NCI-H146 treated with DMSO at 0.1 percent for 48 hours (cell line): ENCODE data around the gene GINS3.
"Not testable (repeated sequence)": the region's sequence is repeated elsewhere in the genome, so short reads cannot be mapped to it uniquely, and the experiment has no call there.

Experiments
- DNase-seq: peaks from one replicate; lab custom pipeline; 2025; ENCODE audit not compliant: unreplicated experiment; lab: John Stamatoyannopoulos, UW

GINS3 gene

GRCh38 chr16:58389724-58390123, 2.5 kb upstream of the GINS3 start:
- no peak for DNase-seq

GRCh38 chr16:58393138-58393504, 850 bp downstream of the GINS3 start:
- no peak for DNase-seq

DNA sequence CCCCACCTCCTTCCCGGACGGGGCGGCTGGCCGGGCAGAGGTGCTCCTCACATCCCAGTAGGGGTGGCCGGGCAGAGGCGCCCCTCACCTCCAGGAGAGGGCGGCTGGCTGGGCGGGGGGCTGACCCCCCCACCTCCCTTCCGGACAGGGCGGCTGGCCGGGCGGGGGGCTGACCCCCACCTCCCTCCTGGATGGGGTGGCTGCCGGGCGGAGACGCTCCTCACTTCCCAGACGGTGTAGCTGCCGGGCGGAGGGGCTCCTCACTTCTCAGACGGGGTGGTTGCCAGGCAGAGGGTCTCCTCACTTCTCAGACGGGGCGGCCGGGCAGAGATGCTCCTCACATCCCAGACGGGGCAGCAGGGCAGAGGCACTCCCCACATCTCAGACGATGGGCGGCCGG, 4.6 kb downstream of the GINS3 start:
- DNase-seq: not testable (repeated sequence)

DNA sequence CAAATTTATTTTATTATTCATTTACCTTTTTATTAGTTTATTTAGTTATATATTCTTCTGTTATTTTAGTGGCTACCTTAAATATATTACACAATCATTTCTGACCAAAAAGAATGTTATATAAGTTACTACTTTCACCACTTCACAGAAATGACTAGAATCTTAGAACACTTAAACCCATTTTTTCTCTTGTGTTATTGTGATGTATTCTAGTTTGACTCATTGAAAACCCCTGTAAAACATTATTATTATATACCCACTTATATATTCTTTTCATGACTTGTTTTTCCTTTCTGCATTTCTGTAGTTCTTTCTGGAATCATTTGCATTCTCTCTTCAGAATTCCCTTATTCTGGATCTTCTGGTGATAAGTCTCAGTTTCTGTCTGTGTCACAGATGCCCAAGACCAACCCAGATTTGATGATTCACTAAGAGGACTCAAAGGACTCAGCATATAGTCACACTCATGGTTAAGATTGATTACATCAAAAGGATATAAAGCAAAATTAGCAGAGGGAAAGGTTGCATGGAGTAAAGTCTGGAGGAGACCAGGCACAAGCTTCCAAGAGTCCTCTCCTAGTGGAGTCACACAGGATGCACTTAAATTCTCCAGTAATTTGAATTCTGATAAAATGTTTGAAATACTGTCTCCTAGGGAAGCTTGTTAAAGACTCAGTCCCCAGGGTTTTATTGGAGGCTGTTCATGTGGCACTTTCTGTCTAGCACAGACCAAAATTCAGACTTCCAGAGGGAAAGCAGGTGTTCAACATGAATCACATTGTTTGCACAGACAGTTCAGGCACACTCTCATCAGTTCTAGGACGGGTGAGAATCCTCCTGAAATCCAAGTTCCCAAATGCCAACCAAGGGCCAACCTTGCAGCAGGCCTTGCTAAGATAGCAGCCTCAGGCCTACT, 7.7 kb downstream of the GINS3 start:
- DNase-seq: no peak

- DNase-seq: not testable (repeated sequence)
These were observed 9.0 kb downstream of the GINS3 start for GRCh38 chr16:58401305-58401704.

DNA sequence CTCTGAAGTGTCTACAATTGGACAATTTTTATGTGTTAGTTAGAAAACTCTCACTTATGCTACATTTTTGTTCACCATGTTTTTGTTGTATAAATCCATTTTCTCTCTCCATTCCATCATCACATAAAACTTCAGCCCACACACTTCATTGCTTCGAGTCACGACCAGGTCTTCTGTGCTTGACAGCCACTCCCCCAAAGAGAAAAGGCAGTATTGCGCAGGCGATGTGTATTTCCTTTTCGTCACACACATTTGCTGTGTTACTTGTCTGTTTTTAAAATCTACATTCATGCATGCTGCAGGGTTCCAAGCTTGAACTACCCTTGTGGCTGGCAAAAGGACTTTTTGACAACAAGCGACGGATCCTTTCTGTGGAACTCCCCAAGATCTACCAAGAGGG, 10.5 kb downstream of the GINS3 start:
- no peak for DNase-seq

DNA sequence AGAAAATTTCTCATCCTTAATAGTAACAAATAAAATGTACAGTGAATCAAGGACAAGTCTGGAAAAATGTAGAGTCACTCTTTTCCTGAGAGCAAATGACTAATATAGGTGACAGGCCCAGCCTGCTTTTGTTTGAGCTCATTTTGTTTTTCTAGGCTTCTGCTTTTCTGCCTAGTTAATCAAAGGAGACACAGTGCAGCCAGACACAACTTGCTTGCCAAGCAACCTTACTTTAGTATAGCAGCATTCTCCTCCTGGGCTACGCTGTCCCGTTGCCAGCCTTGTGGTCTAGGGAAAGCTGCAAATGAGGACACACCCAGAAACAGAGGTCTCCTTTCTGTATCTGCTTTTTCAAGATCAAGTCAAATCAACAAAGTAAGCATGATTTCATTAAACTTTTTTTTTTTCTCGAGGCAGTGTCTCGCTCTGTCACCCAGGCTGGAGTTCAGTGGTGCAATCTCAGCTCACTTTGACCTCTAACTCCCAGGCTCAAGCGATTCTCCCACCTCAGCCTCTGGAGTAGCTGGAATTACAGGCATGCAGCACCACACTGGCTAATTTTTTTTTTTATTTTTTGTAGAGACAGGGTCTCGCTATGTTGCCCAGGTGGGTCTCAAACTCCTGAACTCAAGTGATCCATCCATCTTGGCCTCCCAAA, 17.2 kb downstream of the GINS3 start:
- no peak for DNase-seq

DNA sequence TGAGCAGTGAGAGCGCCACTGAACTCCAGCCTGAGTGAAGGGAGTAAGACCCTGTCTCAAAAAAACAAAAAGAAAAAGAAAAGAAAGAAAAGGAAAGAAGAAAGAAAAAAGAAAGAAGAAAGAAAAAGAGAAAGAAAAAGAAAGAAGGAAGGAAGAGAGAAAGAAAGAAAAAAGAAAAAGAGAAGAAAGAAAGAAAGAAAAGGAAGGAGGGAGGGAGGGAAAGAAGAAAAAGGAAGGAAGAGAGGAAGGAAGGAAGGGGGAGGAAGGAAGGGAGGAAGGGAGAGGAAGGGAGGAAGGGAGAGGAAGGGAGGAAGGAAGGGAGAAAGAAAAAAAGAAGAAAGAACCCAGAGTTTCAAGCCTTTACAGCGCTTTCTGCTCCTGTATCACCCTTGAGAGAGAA, 19.1 kb downstream of the GINS3 start:
- DNase-seq: no peak

DNA sequence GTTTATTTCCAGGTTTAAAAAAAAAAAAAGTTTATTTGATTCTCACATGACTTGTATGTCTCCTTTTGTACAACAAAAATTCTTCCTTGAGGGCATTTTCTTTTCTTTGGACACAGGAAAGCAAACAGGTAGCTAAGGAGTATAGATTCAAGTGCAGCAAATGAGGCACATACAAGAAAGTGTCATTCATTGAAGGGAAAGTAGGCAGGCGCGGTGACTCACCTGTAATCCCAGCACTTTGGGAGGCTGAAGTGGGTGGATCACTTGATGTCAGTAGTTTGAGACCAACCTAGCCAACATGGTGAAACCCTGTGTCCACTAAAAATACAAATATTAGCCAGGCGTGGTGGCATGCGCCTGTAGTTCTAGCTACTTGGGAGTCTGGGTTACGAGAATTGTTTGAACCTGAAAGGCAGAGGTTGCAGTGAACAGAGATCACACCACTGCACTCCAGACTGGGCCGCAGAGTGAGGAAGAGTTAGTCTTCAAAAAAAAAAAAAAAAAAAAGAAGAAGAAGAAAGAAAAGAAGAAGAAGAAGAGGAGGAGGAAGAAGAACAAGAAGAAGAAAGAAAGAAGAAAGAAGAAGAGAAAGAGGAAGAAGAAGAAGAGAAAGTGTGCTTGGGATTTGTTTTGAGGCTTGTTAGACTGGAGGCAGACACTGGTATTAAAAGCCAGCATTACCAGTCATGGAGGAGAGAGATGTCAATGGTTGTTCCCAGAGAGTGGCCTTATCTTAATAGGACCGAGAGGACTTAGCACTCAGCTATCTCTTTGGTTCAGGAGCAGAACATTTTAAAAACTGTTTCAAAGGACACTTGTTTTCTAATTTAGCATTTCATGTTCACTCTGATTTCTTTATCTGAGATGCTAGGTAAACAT, 19.7 kb downstream of the GINS3 start:
- no peak for DNase-seq

- not testable (repeated sequence) for DNase-seq
These were observed 20.3 kb downstream of the GINS3 start for GRCh38 chr16:58412615-58412970.

DNA sequence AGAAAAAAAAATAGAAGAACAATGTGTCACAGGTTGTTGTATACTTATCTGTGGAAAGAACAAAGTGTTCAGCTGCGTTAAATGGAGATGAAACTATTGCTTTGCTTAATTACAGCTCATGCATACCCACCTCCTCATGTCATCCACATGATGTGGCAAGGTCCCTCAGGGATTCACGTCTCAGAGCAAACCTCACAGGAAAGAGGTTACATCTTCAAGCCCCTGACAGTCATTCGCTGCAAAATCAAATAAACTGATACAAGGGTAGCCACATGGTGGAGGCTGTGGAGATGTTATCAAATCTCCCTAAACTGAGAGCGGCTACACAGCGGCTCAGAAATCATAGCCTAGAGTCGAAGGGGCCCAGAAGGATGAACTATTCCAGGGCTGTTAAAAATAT, 21.1 kb downstream of the GINS3 start:
- DNase-seq: no peak

GRCh38 chr16:58415003-58415402, 22.7 kb downstream of the GINS3 start:
- DNase-seq: no peak

DNA sequence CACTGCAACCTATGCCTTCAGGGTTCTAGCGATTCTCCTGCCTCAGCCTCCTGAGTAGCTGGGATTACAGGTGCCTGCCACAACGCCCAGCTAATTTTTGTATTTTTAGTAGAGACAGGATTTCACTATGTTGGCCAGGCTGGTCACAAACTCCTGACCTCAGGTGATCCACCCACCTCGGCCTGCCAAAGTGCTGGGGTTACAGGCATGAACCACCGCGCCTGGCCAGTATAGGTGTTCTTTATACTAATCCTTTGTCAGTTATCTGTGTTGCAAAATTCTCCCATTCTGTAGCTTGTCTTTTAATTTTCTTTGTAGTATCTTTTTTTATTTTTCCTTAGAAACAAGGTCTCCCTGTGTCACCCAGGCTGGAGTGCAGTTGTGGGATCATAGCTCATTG, 23.7 kb downstream of the GINS3 start:
- DNase-seq: not testable (repeated sequence)

DNA sequence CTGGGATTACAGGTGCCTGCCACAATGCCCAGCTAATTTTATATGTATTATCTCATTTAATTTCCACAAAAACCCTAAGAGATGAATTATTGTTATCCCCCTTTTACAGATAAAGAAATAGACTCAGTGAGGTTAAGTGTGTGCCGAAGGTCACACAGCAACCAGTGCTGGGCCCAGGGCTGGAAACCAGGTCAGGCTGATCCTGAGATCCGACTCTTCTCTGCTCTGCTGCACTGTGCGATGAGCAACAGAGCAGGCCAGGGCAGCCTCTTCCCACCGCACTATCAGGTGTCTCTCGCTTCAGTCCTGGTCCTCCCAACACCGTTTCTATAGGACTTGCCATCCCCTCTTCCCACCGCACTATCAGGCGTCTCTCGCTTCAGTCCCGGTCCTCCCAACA, 24.8 kb downstream of the GINS3 start:
- DNase-seq: no peak

GRCh38 chr16:58417600-58417999, 25.3 kb downstream of the GINS3 start:
- DNase-seq: no peak

- DNase-seq: no peak
These were observed 25.8 kb downstream of the GINS3 start for GRCh38 chr16:58418026-58418425.

DNA sequence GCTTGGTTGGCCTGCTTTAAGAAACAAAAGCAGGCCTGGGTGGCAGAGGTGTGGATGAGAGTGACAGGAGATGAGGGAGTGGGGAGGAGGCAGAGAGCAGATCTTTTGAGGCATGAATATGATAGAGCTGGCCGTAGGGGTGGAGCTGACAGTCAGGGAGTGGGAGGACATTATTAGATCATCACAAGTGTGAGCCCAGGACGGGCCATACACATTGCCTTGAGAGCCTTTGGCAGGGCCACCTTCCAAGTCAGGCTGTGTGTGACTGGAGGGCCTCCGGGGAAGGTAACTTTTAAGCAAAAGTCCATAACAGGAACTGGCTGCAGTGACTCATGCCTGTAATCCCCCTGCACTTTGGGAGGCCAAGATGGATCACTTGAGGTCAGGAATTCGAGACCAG, 26.3 kb downstream of the GINS3 start:
- DNase-seq: no peak

DNA sequence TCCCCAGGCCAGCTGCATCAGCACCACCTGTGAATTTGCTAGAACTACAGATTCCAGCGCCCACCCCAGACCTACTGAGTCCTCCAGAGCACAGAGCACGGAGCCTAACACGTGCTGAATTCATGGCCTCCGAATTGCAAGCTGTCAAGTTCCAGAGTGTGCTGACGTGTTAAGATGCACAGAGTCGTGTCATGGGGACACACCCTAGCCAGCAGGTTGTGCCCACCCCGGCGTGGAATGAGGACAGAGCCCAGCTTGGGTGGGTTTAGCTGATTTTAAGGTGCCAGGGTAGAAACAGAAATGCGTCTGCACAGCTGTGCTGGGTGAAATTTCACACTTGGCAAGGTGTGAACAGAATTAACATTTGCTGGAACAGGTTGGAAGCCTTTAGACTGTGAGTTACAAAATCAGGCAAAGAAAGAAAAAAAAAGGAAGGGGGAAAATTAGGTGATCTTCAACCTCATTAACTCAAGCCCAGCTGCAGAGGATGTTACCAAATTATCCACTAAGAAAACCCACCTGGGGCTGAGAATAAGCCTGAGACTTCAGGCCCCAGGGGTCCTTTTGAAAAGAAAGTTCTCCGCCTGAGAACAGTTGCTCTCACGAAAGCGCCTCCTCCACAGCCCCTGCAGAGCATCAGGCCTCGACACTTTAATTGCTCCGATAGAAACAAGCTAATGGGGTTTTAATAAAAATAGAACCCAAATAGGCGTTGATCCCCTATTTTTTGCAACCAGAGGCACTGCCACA, 27.1 kb downstream of the GINS3 start:
- no peak for DNase-seq

DNA sequence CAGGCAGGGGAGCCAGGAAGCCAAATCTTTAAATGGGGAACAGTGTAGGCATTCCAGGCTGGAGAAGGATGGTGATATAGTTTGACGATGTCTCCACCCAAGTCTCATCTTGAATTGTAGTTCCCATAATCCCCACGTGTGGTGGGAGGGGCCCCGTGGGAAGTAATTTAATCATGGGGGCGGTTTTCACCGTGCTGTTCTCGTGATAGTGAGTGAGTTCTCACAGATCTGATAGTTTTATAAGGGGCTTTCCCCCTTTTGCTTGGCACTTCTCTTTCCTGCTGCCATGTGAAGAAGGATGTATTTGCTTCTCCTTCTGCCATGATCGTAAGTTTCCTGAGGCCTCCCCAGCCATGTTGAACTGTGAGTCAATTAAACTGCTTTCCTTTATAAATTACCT, 28.8 kb downstream of the GINS3 start:
- no peak for DNase-seq

DNA sequence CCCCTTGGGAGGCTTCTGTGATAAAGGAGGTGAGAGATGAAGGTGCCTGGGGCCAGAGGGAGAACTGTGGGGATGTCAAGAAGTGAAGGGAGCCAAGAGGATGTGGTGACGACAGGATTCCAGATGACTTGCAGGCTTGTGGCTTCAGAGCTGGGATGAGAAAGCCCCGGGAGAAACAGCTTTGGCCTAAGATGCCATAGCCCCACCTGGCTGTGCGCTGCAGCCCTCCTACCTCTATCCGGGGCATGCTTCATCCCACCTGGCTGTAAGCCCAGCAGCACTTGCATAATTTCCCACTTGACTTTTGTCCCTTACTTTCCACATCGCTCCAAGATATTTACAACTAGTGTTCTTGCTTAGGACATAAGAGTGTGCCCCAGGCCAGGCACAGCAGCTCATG, 29.3 kb downstream of the GINS3 start:
- no peak for DNase-seq

DNA sequence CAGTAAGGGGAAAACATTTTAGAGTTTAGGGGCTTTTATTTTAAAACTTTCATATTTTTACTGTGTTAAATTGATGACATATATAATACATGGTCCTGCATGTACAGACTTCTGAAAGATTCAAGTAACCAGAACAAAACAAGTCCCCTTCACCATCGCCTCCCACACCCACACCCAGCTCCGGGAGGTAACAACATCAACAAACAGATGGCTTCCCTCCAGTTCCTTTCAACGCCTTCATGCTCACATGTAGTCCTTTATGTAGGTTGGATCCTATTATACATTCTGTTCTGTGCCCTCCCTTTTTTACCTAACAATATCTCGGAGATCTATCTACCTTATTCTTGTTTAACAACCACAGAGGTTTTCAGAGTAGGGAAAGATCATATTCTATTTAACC, 30.5 kb downstream of the GINS3 start:
- DNase-seq: no peak
